OCI-LY7 (cell line): ENCODE data around the gene YAF2.

ENCODE experiments used
- CTCF ChIP-seq: fragments of 200-600 bp; sonication (generic); conservative IDR thresholded peaks from 2 replicates; pipeline ENCODE4 v1.5.1; 2014; ENCODE audit warnings: mild to moderate bottlenecking, antibody characterized with exemption, low read length, moderate library complexity, mixed read lengths
- EZH2phosphoT487 ChIP-seq: fragments of 200-600 bp; sonication (generic); IDR thresholded peaks from 2 replicates; pipeline ENCODE4 v1.6.1; 2018; ENCODE audit warnings: low read depth, borderline replicate concordance, mild to moderate bottlenecking, mixed run types, antibody characterized with exemption, low read length, moderate library complexity, mixed read lengths

GRCh38 chr12:42238240-42239140 is at the start of gene YAF2:
- no peak for TF ChIP-seq CTCF
- no peak for TF ChIP-seq EZH2phosphoT487
